ENCODE results near the gene RAC2.

- TF ChIP-seq CTCF (IDR thresholded peaks at IDR 0.05; ENCODE audit: low read length), result no peak
- TF ChIP-seq EZH2 (optimal IDR thresholded peaks at IDR 0.05; ENCODE audit: low read depth, low read length), result no peak
- no peak for TF ChIP-seq EZH2phosphoT487 (IDR thresholded peaks at IDR 0.05; ENCODE audit: low read length)
These were observed 50.4 kb downstream of the RAC2 start for GRCh38 chr22:37193629-37194191.

All from MM.1S (cell line).